NK-92 treated with Interleukin-12 subunit alpha and Interleukin-12 subunit beta, amount 100 ng/mL, for 24 hours (cell line): ENCODE data around the gene RAB5IF.
"Not testable (repeated sequence)": the region's sequence is repeated elsewhere in the genome, so short reads cannot be mapped to it uniquely, and the experiment has no call there.

Source experiments
- DNase-seq: peaks from one replicate; lab custom pipeline; 2025; lab: John Stamatoyannopoulos, UW

RAB5IF gene

GRCh38 chr20:36629719-36630681 lies 24.4 kb downstream of the RAB5IF start:
- DNase-seq: peak; percentile 61

GRCh38 chr20:36631646-36632045 lies 26.1 kb downstream of the RAB5IF start:
- no peak for DNase-seq

DNA sequence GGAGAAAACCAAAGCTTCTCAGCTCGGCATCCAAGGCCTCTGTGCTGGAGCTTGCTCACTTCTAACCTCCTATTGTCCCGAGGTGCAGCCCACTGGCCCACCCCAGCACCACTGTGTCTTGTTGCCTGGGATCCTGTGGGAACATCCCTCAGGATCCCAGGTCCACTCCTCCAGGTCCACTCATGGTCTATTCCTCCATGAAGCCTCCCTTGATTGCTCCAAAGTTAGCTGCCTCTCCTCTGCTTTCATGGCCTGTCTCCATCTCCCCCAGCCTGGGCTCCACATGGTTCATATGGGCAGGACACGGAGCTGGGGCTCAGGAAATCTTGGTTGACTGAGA lies 26.5 kb downstream of the RAB5IF start:
- no peak for DNase-seq

- no peak for DNase-seq
These were observed 27.1 kb downstream of the RAB5IF start for GRCh38 chr20:36632487-36633284.

- DNase-seq: no peak
These were observed 27.8 kb downstream of the RAB5IF start for GRCh38 chr20:36633285-36633772.

GRCh38 chr20:36634342-36634741 lies 28.8 kb downstream of the RAB5IF start:
- DNase-seq: no peak

- not testable (repeated sequence) for DNase-seq
These were observed 33.4 kb downstream of the RAB5IF start for GRCh38 chr20:36638876-36639400.

DNA sequence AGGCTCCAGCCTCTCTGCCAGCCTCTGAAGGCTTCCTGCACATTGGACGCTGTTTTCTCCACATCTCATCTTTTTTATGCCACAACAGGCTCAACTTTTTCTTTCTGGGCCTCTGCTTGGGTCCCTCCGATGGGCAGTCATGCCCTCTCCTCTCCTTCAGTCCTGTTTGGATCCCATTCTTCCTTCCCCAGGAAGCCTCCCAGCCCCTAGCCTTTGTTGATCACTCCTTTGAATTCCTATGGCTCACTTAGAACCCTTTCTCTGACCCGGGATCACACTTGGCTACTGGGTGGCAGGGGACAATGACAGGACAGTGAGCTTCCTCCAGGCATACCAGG lies 35.9 kb downstream of the RAB5IF start:
- DNase-seq: no peak

- no peak for DNase-seq
These were observed 36.6 kb downstream of the RAB5IF start for GRCh38 chr20:36642136-36642535.

DNA sequence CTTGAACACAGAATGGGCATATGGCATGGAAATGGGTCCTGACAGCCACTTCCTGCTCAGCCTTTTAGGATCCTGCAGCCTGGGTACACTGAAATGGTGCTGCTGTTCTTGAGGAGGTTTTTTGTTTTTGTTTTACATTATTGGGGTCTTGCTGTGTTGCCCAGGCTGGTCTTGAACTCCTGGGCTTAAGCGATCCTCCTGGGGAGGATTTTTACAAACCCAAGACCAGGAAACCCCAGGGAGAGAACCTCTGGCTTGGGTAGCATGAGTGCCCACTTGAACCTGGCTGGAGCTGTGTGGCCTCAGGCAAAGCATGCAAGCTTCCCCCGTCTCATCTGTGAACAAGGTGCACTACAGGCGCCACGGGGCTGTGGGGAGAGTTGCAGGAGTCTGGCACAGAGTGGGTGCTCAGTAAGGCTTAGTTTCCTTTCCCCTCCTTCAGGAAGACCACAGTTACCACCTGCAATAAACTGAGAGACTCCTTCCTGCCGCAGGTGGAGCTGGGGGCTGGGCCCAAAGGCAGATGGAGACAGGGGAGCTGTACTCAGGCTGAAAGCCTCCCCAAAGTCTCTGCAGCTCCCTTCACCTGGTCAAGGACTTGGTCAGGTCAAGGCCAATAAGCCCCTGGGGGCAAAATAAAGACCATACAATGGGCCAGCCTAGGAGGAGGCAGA lies 38.6 kb downstream of the RAB5IF start:
- DNase-seq: peak; percentile 71

DNA sequence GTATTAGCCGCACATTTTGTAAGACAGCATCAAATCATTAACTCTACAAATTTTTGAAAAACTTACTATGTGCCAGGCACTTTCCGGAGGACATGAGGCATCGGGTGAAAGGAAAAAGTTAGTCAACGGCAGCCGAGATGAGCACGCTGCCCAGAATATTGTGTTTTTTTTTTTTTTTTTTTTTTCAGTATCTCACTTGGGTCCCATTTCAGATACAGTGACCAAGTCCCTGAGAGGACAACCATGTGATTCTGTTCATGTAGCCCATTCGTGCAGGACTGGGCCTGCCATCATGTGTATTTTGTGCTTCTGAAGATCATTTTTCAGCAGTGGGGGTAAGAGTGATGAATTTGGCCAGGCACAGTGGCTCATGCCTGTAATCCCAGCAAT lies 39.1 kb downstream of the RAB5IF start:
- peak; percentile 53 for DNase-seq

- DNase-seq: no peak
These were observed 39.8 kb downstream of the RAB5IF start for GRCh38 chr20:36645353-36645752.

DNA sequence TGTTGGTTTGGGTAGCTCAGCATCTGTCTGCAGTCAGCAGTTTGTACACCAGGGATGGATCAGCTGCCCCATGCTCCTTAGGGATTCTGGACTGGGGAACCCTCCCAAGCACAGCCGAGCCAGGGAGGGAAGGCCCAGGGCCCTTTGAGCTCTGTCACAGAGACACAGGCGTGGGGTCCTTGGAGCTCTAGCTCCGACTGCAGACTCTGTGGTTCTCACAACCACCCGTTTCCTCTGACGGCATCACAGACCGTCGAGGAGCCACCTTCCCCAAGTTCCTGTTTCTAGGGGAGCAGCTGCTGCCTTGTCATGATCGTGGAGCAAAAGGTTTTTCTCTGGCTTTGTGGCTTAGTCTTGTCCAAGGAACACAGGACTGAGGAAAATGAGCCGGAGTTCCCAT lies 40.4 kb downstream of the RAB5IF start, which contains the start of gene SLA2:
Gene SLA2, minus strand, starts transcription at position 199 of the 400 bp plus-strand sequence. CDS start 4,861 bp downstream, outside the sequence.
- peak; percentile 61 for DNase-seq

DNA sequence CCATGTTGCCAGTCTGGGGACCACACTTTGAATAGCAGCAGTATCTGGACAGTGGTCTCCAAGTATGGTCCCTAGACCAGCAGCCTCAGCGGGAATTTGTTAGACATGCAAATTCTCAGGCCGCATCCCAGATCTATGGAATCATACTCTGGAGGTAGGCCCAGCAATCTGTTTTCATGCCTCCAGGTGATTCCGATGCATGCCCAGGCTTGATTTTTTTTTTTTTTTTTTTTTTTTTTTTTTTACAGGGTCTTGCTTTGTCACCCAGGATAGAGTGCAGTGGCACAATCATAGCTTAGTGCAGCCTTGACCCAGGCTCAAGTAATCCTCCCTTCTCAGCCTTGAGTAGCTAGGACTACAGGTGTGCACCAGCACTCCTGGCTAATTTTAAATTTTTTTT lies 41.1 kb downstream of the RAB5IF start:
- DNase-seq: no peak

- no peak for DNase-seq
These were observed 41.9 kb downstream of the RAB5IF start for GRCh38 chr20:36647196-36648121.

DNA sequence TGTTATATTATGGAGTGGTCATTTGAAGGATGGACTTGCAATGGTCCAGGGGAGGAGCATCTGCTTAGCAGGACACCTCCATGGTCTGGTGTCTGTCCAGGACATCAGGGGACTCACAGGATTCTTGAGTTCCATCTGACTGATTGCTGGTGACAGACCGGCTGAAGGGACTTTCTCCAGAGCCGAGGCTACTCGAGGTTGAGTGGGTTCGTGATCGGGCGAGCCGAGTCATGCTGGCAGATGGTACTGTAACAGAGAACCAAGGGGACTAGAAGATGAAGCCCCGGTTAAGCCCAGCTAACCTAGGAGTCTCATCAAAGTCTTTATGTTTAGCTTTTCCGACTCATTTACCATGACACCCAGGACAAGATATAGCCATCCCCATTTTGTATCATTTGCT lies 47.9 kb downstream of the RAB5IF start:
- DNase-seq: no peak

- DNase-seq: no peak
These were observed 48.9 kb downstream of the RAB5IF start for GRCh38 chr20:36654506-36654905.

DNA sequence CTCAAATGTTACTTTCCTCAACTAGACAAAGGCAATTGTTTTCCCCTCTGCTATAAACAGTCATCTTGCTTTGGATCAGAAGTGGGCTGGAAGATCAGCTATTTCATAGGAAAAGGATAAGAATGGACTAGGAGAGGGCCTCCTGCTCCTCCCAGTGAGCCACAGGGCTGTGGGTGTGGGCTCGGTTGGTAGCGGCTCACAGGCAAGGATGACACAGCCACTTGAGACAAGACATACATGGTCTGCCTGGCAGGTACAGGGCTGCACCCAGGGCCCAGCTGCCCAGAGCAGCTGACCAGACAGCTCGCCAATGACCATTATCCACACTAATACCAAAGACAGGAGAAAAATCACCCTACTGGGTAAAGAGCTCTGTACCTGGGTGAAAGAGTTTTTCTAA lies 49.4 kb downstream of the RAB5IF start:
- DNase-seq: no peak

- DNase-seq: no peak
These were observed 51.2 kb downstream of the RAB5IF start for GRCh38 chr20:36656733-36657132.

DNA sequence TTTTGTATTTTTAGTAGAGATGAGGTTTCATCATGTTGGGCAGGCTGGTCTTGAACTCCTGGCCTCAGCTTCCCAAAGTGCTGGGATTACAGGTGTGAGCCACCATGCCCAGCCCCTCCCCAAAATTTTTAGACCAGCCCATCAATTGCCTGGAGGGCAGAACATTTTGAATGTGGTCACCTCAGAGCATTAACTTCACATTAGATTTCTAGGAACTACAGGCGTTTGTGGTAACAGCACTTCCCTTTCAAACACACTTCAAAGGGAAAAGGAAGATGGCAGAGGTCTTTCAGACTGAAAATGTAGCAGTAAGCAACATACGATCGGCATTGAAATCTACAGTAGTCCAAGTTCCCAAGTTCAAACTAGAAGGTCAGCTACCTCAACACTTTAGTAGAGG lies 52.7 kb downstream of the RAB5IF start:
- DNase-seq: no peak
